Dermis blood vessel endothelial cell (primary cell): ENCODE data around the gene TSR1. TPM values are rescaled to one million over a fixed set of nuclear protein-coding genes. Genes with fewer than 3 reads are reported as not detected.
"Not testable (repeated sequence)": the region's sequence is repeated elsewhere in the genome, so short reads cannot be mapped to it uniquely, and the experiment has no call there.

Experiments used
- DNase-seq: peaks from one replicate; pipeline ENCODE4 v3.0.0; 2010
- total RNA-seq: library from RNA; depleted of rRNA; stranded (reverse); fragments of >200 nt; gene quantifications from 2 replicates; pipeline ENCODE4 v1.2.3, GENCODE V29; 2014

TSR1 gene
- total RNA-seq, 1 donor from 2014 or later: 44.8 TPM

DNA sequence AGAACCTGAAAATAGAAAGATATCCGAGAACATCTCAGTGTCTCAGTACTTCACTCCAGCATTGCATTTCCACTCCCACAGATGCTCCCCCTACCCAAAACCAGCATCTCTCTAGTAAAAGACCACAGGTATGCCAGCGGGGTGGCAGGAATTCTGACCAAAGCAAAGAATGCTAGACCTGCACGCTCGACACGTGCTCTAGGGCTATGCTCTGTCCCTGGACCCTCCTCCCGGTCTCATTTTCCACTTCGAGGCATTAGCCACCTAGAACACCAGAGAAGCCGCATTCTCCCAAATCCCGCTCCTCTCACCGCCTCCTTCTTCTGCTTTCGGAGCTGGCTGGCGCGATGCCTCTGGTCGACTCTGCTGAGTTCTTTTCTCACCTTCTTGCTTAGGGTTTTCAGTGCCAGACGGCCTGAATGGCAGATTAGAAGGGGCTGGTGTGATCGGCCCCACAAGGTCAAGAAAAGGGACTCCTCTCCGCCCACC is 487 bp downstream of the TSR1 start:
- no peak for DNase-seq

GRCh38 chr17:2331303-2331702 is 5.0 kb downstream of the TSR1 start:
- DNase-seq: no peak

- peak; percentile 30 for DNase-seq
Measured at GRCh38 chr17:2323629-2324314, 12.5 kb downstream of the TSR1 start.

GRCh38 chr17:2321399-2321798 is 14.9 kb downstream of the TSR1 start:
- no peak for DNase-seq

- DNase-seq: no peak
Measured at GRCh38 chr17:2319051-2319450, 17.2 kb downstream of the TSR1 start.

- DNase-seq: no peak
Measured at GRCh38 chr17:2317796-2318195, 18.5 kb downstream of the TSR1 start.

DNA sequence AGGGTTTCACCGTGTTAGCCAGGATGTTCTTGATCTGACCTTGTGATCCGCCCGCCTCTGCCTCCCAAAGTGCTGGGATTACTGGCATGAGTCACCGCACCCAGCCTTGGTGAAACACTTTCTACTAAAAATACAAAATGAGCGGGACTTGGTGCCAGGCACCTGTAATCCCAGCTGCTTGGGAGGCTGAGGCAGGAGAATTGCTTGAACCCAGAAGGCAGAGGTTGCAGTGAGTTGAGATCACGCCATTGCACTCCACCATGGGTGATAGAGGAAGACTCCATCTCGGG is 19.4 kb downstream of the TSR1 start:
- DNase-seq: not testable (repeated sequence)

DNA sequence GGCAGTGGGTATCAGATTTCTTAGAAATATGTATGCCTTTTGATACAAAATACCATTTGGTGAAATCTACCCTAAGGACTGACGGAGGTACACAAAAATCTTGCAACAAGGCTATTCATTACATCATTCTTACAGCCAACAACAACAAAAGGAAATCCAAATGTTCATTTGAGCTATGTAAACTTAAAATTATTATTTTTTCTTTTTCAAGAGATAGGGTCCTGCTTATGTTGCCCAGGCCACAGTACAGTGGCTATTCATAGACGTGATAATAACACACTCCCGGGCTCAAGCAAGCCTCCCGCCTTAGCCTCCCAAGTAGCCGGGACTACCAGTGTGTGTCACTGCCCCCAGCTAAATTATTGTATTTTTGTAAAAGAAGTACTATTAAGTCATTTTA is 23.5 kb downstream of the TSR1 start:
- DNase-seq: no peak

GRCh38 chr17:2309338-2310154 is 26.7 kb downstream of the TSR1 start:
- DNase-seq: no peak

DNA sequence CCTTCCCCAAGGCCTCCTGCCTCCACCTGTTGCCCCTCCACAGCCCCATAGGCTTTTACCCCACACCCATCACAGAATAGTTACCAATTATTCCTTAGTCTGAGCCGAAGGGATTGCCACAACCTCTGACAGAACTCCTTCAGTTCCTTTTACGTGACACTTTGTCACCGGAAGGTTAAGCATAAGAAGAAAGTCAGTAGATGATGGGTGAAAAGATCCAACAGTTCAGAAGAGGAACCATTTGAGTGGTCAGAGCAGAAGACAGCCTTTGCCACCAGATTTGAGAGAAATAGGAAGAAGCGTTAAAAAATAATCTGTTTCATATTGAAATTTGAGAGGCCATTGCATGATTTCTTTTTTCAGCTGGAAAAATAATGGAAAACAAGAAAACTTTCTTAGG is 31.3 kb downstream of the TSR1 start:
- no peak for DNase-seq

GRCh38 chr17:2303204-2304188 is 32.8 kb downstream of the TSR1 start, which contains the start of the genes SMG6 and SRR:
TSS of gene SMG6 (minus strand) at chr17:2303785. CDS start at chr17:2303720, 65 bp downstream.
TSS of gene SRR (plus strand) at chr17:2303950. CDS start at chr17:2315561, 11,611 bp downstream.
- DNase-seq: peak; percentile 92

- DNase-seq: no peak
Measured at GRCh38 chr17:2302778-2303203, 33.5 kb downstream of the TSR1 start.

DNA sequence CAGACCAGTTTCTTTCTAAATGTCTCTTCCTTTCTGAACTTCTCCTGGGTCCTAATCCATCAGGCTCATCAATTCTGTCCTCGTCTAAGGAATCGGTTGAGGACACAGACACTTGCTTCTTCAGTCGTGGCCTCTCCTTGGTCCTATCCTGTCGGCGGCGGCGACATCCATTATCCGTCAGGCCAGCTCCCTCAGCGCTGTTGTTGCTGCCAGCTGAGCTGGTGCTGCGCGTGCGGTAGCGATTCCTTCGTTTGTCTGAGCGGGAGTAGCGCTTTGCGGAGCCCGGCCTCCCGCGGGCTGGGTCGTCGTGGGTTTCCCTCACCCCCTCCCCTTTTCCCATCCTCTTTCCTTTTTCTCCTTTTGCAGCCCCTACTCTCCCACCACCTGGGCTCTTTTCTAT is 36.5 kb downstream of the TSR1 start:
- DNase-seq: no peak

GRCh38 chr17:2299136-2299535 is 37.1 kb downstream of the TSR1 start:
- DNase-seq: no peak

- no peak for DNase-seq
Measured at GRCh38 chr17:2297023-2297422, 39.2 kb downstream of the TSR1 start.

- DNase-seq: no peak
Measured at GRCh38 chr17:2295575-2295974, 40.7 kb downstream of the TSR1 start.

DNA sequence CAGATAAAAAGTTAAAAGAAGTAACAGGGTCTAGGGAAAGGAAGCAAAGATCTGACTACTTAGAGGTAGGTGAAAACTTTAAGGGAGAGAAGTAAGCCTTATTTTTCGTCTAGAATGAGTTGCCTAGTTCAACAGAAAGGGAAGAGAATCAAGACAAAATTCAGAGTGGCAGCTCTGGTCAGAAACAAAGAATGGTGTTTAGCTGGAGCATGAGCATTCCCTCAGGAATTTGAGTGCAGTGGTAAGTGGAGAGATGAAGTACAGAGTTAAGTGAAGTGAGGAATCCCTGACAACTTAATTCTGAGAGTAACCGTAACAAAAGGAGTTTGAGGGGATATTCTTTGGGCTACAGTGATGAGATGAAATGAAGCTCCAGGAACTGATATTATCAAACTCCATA is 44.2 kb downstream of the TSR1 start:
- no peak for DNase-seq

GRCh38 chr17:2289878-2290478 is 46.3 kb downstream of the TSR1 start:
- DNase-seq: no peak

GRCh38 chr17:2283302-2283701 is 53.0 kb downstream of the TSR1 start:
- no peak for DNase-seq

DNA sequence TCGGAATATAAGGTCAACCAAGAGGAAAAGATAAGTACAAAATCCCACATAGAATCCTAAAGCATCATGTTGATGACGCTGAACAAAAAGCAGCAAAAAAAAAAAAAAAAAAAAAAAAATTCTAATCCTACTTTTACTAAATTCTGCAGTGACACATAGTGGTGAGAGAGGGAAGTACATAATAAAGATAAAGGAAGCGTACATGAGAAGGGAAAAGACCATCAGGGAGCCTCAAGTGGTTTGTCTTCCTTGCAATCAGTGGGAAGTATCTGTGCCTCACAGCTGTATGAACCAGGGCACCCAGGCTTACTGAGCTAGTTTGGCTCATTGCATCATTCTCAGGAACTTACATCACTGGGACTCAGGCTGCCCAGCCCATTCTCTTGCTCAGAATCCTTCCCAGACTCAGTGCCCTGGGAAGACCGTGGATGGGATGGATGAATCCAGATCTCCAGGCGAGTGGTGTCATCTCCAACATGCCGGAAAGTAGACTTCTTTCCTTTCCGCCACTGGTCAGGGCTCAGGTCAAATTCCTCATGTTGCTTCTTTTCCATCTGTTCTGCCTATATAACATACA is 53.9 kb downstream of the TSR1 start:
- DNase-seq: peak; percentile 79

DNA sequence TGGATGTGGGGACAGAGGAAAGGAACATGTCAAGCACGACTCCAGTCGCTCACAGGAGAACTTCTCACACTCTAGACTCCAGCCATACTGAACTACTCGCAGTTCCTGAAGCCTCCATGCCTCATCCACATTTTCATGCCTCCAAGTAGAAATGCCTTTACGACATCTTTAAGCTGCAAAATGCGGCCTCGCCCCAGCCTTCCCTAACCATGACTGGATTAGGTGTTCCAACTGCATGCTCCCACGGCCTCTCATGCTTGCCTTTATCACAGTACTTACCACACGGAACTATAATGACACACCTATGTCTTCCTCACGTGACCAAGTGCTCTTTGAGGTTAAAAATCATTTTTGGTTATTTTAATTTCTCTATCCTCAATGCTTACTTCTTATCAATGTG is 56.5 kb downstream of the TSR1 start:
- DNase-seq: no peak
